ENCODE results near the gene VCPKMT.
"Not testable (repeated sequence)": the region's sequence is repeated elsewhere in the genome, so short reads cannot be mapped to it uniquely, and the experiment has no call there.

Gene VCPKMT

DNA sequence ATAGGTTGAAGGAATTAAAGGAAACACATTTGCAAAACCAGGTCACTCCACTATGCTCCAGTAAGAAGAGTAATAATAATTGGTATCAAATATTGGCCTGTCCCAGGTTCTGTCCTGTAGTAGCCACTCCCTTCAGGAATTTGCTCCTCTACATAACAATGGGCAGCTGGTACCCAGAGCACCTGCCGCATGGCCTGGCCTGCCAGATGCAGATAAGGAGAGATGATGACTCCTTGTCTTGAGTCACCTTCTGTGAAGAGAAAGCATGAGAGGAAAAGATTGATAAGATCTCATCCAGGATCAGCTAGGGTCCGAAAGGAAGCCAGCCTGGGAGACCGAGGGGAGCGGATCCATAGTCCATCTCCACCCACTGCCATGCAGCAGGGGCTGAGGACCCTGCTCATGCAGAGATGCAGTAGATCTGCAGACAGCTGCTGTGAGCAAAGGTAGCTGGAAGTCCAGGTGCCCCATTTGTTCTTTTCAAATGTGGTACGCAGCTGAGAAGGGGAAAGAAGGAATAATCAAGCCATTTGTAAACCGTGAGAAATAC lies 24.3 kb downstream of the VCPKMT start:
- no peak for DNase-seq (ENCODE audit: low spot score)

DNA sequence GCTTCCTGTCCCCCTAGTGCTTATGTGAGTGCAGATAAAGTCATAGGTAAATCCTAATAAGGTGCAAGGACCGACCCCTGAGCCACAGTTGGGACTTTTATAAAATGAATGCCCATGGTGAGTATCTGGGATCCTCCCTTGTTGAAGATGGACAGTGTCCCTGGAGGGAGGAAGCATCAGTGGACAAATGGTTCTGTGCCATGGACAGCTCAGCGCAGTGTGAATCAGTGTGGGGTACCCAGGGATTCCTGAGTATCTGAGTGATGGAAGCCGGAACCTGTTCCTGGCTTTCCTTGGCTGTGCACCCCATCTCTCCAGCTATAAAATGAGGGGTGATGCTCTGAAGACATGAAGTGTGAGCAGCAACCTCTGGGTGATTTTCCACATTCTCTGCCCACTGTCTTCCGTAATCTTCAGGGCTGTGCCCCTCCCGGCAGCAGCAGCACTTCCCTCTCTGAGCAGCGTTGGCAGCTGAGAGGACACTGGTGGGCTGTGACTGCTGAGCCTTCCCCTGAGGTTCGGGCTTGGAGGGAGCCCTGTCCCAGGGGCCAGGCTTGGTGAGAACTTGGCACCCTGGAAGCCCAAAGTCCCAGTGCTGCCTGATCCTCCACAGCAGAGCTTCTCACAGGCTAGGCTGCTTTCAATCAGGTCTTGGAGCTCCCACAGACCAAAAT lies 25.0 kb downstream of the VCPKMT start:
- DNase-seq (ENCODE audit: low spot score) = no peak

DNA sequence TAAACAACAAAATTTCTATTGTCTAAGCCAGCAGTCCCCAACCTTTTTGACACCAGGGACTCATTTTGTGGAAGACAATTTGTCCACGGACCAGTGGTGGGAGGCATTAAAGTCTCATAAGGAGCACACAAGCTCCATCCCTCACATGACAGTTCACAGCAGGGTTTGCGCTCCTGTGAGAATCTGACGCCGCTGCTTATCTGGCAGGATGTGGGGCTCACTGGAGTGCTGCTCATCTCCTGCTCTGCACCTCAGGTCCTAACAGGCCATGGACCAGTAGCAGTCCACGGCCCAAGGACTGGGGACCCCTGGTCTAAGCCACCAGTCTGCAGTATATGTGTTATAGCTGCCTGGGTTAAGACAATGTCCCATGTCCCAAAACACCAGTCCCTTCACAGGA lies 27.2 kb downstream of the VCPKMT start:
- DNase-seq (ENCODE audit: low spot score) = no peak

DNA sequence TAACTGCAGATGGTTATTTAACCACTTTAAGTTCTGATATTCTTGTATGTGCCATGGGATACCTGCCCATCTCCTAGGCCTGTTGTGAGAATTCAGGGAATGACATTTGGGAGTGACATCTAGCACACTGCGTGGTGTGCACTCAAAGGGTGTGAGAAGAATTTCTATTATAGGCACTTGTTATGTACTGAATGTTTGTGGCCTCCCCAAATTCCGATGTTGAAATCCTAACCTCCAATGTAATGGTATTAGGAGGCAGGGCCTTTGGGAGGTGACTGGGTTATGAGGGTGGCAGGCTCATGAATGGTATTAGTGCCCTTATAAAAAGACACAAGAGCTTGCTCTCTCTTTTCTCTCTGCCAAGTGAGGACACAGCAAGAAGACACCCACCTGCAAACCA lies 27.6 kb downstream of the VCPKMT start:
- no peak for DNase-seq (ENCODE audit: low spot score)

DNA sequence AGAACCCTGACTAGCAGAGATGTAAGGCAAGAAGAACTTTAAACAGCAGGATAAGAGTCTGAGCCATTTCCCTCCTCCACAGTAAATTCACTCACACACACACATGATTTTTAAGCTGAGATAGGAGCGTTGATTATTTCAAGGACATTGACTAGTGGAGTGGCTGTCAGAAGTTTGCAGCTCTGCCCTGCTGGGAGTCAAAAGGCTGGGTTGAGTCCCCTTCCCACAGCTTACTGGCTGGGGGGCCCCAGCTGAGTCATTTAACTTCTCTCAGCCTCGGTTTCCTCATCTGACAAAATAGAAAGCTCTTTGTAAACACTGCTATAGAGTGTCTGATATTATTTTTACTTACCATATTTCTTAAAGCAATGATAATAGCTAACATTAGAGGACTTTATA lies 28.3 kb downstream of the VCPKMT start:
- no peak for DNase-seq (ENCODE audit: low spot score)

DNA sequence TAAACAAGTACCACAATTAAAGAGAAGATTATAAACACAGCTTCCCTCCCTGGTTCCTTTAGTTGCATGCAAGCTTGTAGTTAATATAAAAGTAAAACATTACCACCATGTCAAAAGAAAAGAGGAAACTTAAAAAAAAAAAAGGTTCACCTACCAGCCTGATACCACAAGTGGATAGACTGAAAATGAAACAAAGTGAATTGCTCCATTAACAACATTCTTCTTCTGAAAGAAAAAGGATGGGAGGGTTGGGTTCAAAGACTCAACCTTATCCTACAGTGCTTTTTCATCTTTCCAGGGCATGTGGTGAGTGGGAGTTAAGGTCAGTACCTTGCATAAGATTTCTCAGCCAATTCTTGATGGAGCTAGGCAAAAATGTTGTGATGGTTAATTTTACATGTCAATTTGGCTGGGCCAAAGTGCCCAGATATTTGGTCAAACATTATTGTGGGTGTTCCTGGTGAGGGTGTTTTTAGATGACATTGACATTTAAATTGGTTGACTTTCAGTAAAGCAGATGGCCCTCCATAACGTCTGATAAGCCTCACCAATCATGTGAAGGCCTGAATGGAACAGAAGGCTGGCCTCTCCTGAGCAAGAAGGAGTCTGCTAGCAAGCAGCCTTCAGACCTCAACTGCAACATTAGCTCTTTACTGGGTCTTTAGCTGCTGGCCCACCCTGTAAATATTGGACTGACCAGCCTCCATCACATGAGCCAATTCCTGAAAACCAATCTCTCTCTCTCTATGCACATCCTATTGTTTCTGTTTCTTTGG lies 28.8 kb downstream of the VCPKMT start:
- DNase-seq (ENCODE audit: low spot score) = peak; percentile 55

DNA sequence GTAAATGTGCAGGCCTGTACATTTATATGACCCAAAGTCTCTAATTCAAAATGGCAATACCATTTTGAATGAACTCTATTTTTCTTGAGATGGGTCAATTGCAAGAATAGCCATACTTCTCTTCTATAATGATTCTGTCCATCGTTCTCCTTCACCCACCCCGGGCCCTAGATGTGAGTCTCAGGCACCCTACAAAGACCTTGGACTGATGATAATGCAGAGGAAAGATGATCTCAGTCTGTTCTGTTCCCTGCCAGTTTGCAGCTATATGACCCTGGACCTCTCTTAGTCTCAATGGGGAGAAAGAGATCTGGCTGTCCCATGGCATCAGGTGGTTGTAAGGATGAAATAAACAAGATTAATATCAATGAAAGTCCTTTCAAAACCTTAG lies 30.1 kb downstream of the VCPKMT start:
- DNase-seq (ENCODE audit: low spot score) = no peak

DNA sequence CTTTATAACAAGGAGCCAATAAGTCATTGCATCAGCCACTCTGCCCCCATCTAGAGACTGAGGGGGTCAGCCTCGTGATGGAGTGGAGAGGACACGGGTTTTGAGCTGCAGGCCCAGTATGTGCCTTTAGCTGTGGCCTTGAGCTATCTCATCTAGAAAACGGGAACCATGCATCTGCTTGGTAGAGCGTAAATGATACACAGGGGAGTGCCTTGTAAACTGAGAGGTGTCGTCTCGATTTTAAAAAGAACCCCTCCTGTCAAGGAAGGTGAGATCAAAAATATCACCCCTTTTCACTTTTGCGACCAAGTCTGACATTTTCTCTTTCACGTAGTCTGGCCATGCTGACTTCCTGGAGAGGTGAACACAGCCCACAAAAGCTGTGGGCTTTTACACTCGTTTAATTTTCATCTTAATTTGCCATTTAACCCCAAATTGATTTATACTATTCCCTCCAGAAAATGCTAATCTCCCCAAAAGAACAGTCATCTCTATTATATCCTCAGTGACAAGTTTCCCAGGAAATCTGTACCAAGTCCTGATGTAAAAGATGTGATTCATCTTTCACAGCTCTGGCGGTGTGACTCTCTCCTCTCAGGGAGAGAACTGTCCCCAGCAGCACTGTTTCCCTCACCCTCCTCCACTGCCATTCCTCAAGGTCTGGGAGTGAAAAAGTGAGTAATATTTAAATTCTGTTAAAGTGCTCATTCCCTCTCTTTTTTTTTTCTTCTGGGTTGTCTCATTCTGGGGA lies 30.6 kb downstream of the VCPKMT start:
- DNase-seq (ENCODE audit: low spot score) = peak; percentile 59

DNA sequence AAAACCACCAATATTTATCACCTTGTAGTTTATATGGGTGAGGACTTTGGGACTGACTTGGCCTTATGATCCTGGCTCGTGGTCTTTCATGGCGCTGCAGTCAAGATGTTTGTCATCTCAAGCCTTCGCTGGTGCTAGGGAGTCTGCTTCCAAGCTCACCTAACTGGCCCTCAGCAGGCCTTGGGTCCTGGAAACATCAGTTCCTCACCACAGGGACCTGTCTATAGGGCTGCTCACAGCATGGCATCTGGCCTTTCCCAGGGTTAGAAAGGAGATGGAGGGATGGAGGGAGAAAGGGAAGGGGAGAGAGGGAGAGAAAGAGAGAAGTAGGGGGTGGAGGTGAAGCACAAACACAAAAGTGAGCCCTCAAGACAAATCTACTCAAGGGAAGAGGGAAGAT lies 31.7 kb downstream of the VCPKMT start:
- DNase-seq (ENCODE audit: low spot score) = no peak

DNA sequence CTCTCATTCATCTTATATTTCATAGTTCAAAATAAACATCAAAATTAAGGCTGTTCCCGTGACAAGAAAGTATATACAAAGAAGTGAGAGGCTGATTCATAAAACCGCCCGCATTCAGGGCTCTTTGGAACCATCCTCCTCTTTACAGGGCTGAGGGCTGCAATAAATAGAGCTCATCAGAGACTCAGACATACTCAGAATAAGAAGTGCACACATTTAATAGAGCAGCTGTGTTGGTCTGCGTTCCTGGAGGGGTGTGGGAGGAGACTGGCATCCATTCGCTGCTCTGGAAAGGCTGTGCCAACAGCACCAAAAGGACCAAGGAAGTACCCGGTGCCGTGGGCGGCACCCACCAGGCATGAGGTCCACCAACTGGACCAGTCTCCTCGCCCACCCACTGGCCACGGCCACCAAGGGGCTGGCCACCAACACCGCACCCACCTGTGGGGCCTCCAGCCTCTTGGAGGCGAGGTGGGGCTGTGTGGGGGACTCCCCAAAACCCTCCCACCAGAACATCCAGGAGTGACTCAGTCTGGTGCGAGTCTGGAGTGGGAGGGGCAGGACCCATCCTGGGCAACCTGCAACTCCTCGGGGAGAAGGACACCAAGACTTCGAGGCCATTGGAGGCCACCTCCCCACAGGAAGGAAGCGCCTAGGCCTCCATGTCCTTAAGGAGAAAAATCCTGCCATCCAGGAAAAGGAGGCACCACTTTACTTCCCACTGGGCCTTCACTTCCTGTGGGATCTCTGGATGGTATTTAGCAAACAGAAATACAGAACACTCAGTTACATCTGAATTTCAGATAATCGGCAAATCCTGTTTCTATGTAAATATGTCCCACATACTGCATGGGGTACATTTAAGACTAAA lies 32.7 kb downstream of the VCPKMT start:
- peak; percentile 80 for DNase-seq (ENCODE audit: low spot score)

DNA sequence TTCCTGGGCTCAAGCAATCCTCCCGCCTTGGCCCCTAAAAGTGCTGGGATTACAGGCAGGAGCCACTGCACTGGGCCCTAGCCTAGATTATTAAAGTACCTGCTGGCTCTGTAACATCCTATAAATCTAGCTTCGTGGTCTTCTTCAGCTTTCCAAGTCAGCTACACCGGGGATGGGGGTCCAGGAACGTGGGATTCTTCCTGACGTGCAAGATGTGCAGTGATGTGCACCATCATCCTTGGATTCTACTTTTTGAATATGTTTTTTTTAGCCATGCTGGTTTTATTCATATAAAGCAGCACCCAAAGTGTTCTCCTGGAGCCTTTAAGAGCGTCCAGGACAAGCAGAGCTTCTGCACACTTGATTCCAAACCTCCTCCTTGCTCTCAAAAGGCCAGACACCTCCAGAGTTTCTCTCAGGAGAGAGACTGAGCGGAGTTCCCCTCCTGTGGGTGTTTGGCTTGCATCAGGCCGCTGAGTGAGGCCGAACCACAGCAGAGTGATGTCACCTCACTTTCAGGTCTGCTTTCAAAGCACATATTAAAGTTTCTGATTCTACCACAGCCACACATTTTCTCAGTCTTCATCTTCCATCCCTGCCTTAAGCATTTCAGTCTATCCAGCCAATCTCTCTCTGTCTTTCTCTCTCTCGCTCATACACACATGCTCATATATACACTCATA lies 33.4 kb downstream of the VCPKMT start:
- peak; percentile 95 for DNase-seq (ENCODE audit: low spot score)

DNA sequence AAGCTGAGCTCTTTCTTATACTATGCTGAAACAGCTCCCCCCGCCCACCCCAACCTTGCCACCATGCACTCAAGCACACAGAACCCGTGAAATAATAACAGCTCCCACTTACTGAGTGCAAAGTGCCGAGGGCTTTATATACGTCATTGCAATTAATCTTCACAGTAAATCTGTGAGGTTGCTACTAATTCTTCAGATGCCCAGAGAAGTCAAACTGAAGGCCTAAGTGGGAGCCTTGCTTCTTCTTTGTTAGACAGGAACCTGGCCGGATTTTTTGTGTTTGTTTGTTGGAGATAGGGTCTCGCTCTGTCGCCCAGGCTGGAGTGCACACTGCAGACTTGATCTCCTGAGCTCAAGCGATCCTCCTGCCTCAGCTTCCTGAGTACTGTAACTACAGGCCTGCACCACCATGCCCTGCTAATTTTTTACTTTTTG lies 34.0 kb downstream of the VCPKMT start:
- DNase-seq (ENCODE audit: low spot score) = no peak

DNA sequence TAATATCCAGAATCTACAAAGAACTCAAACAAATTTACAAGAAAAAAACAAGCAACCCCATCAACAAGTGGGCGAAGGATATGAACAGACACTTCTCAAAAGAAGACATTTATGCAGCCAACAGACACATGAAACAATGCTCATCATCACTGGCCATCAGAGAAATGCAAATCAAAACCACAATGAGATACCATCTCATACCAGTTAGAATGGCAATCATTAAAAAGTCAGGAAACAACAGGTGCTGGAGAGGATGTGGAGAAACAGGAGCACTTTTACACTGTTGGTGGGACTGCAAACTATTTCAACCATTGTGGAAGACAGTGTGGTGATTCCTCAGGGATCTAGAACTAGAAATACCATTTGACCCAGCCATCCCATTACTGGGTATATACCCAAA lies 37.3 kb downstream of the VCPKMT start:
- not testable (repeated sequence) for DNase-seq (ENCODE audit: low spot score)

DNA sequence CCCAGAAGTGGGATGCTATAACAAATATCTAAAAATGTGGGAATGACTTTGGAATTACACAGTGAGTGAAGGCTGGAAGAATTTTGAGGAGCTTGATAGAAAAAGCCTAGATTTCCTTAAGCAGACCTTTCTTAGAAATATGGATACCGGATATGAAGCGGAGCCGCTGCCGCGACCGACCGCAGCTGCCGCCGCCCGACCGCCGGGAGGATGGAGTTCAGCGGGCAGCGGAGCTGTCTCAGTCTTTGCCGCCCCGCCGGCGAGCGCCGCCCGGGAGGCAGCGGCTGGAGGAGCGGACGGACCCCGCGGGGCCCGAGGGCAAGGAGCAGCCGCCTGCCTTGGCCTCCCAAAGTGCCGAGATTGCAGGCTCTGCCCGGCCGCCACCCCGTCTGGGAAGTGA lies 42.7 kb downstream of the VCPKMT start:
- DNase-seq (ENCODE audit: low spot score) = not testable (repeated sequence)

DNA sequence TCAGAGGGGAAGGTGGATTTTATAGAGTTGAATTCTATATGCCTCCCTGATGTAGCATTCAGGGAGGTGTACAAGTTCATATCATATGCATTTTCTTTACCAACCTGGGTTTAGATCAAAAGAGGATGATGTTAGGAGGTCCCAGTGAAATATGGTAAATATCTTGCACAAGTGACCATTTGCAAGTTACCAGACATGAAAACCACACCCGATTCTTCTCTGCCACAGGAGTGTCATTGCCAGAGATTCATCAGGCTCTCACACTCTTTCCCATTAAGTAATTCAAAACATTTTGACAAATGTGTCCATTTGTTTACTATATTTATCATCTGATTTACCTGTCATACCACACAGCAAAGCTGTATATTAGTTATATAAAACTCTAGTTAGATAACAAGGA lies 44.0 kb downstream of the VCPKMT start:
- no peak for DNase-seq (ENCODE audit: low spot score)

DNA sequence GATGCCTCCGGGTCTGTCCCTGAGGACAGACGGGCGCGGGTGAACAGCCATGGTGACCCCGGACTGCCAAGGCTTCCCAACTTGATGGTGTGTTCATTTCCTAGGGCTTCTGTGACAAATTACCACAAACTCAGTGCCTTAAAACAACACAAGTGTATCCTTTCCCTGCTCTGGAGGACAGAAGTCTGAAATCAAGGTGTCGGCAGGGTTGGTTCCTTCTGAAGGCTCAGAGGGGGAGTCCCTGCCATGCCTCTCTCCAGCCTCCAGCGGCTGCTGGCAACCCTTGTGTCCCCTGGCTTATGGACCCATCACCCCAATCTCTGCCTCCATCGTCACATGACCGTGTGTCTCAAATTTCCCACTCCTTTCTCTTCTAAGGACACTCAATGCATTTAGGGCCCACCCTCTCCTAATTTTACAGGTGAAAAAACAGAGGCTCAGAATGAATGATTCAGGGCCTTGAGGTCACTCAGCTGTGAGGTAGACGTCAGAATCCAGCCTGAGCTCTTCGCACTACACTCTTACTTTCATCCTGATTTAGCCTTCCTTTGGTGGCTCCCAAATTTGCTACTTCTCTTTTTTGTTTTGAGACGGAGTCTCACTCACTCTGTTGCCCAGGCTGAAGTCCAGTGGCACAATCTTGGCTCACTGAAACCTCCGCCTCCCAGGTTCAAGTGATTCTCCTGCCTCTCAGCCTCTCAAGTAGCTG lies 45.4 kb downstream of the VCPKMT start:
- DNase-seq (ENCODE audit: low spot score) = no peak

DNA sequence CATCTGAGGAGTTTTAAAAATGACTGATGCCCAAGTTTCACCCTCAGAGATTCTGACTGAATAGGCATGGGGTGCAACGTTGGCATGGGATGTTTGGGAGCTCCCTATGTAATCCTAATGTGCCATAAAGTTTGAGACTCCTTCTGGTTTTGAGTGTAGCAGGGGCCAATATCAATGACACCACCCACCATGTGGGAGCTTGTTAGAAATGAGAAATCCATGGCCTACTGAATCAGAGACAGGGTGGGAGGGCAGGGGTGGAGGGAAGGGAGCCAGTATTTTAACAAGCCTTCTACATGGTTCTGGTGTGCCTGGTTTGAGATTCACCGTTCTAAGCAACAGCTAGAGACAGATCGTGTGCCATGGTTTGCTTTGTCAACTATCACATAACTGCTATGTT lies 46.1 kb downstream of the VCPKMT start:
- DNase-seq (ENCODE audit: low spot score) = no peak

DNA sequence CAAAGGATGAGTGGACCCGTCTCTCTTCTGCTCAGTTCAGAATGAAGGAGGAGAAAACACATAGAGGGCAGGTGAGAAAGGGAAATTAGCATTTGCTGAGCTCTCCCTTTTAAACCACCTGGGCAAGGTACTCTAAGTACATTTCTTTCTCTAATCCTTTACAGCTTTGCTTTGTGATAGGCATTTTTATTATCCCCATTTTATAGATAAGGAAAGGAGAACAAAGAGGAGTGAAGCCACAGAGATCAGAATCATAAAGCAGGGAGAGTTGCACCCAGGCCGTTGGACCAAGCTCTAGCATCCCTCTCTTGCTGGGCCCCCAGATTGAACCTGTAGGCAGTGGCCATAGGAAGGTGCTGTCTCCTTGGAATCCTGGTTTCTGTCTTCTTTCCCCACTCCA lies 47.0 kb downstream of the VCPKMT start:
- DNase-seq (ENCODE audit: low spot score) = no peak

DNA sequence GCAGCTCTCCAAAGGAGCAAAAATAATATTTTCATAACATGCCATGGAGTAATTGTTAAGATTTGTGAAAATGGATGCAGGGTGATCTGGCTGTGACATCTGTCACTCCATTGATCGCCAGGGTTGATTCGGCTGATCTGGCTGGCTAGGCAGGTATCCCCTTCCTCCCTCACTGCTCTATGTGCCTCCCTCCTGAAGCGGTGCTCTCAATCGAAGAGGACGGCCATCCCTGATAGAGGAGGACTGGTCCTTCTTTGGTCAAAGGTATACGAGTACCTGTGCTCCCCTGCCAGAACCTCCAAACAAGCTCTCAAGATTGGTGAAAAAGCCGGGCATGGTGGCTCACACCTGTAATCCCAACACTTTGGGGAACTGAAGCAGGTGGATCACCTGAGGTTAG lies 47.9 kb downstream of the VCPKMT start:
- no peak for DNase-seq (ENCODE audit: low spot score)

DNA sequence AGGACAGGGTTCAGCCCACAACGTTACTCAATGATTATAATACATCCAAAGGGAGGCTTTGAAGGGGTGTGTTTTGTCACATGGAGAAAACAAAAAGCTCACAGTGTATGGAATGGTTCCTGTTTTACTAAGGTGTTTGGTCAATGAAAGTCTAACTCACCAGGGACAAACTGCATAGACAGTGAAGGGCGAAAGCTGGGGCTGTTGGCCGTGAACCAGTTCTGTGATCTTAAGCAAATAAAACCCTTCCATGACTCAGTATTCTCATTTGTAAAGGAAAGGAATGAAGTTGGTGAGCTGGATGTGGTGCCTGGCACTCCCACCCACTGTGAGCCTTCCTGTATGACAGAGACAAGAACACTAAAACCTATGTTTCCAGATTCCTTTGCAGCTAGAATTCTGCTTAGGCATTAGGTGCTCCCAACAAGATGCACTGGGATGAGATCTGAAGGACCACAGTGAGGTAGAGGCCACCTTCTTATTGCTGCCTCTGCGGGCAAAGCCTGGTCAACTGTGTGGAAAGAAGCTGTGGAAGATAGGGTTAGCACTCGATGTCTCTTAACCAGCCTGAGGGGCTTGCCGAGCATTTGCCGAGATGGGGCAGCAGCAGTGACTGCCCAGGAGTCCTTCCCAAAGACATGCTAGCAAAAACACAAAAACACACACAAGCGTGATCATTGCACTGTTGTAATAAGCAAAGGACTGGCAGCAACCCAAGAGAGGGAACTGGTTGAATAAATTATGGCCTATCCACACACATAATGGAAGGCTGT lies 48.5 kb downstream of the VCPKMT start:
- no peak for DNase-seq (ENCODE audit: low spot score)
